Esophagus squamous epithelium (tissue), 4 donors: ENCODE results near the gene ZFAND3.

Experiments used
- CTCF ChIP-seq, 6 experiments: fragments of 450-650 bp in 4 of 6; fragments of 200-600 bp in 2 of 6; sonication (generic) in 2 of 6; IDR thresholded peaks; one replicate each; pipeline ENCODE4 v1.5.1; 2016 to 2019; ENCODE audit warnings: antibody characterized with exemption in 6 of 6, mild to moderate bottlenecking in 4 of 6, moderate library complexity in 4 of 6
- POLR2A ChIP-seq, 4 donors: fragments of 450-650 bp; IDR thresholded peaks; one replicate each; pipeline ENCODE4 v1.6.1; 2017; ENCODE audit warnings: antibody characterized with exemption in 4 of 4, mild to moderate bottlenecking in 4 of 4, moderate library complexity in 3 of 4

DNA sequence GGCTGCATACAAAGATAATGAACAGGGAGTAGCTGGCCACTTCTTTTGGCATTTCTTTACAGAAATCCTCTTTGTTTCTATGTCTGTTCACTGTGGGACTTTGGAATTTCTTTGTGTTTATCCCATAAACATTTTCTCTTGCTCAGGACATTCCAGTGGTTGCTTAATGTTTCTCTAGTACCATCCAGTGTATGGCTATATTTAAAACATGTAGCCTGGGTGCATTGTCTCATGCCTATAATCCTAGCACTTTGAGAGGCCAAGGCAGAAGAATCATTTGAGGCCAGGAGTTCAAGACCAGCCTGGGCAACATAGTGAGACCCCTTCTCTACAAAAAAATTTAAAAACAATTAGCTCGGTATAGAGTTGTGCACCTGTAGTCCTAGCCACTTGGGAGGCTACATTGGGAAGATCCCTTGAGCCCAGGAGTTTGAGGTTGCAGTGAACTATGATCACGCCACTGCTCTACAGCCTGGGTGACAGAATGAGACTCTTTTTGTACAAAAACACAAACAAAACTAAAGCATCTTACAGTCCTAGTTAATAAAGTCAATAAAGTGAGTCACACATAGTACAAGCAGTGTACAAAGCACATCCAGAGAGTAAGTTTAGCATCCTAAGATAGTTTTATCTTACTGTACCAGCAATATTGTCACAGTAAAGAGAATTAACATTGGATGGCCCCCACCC, 63.3 kb downstream of the ZFAND3 start:
- TF ChIP-seq CTCF (IDR thresholded peaks at IDR 0.05) (no peak), POLR2A (IDR thresholded peaks at IDR 0.05) (no peak)
